ENCODE measurements around the gene FRMD1.

DNA sequence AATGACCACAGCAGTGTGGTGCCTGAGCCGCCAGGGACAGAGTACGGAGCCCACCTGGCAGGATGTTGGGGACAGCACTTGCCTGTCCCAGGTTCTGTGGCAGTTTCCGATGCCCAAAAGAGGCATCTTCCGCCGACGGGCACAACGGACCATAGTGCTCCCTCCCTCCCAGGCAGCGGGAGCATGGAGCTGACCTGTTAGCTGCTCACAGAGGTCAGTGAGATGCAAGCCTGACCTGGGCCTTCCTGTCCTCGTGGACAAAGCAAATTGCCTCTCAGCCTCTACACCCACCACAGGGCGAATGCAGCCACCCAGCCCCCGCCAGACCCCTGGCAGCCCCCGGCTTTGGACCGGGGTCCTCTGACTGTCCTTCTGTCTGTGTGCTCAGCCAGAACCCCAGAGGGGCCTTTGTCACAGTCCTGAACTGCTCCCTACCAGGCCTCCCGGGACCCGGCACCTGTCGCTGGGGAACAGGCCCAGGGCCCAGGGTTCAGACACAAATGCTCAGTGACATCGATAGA, 16.2 kb upstream of the FRMD1 start:
- TF ChIP-seq, protein P1, sequence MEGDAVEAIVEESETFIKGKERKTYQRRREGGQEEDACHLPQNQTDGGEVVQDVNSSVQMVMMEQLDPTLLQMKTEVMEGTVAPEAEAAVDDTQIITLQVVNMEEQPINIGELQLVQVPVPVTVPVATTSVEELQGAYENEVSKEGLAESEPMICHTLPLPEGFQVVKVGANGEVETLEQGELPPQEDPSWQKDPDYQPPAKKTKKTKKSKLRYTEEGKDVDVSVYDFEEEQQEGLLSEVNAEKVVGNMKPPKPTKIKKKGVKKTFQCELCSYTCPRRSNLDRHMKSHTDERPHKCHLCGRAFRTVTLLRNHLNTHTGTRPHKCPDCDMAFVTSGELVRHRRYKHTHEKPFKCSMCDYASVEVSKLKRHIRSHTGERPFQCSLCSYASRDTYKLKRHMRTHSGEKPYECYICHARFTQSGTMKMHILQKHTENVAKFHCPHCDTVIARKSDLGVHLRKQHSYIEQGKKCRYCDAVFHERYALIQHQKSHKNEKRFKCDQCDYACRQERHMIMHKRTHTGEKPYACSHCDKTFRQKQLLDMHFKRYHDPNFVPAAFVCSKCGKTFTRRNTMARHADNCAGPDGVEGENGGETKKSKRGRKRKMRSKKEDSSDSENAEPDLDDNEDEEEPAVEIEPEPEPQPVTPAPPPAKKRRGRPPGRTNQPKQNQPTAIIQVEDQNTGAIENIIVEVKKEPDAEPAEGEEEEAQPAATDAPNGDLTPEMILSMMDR (conservative IDR thresholded peaks at IDR 0.05): no peak
- TF ChIP-seq EZH2 (IDR thresholded peaks at IDR 0.05; ENCODE audit: low read depth): no peak

Measured in PC-9 (cell line).